ENCODE results near the gene DTD1. TPM values are rescaled to one million over a fixed set of nuclear protein-coding genes. Genes with fewer than 3 reads are reported as not detected.

Gene DTD1
- total RNA-seq, 1 experiment from 2014 or later: 109 TPM

GRCh38 chr20:18728870-18729224, 141.0 kb downstream of the DTD1 start:
- H3K27me3 Mint-ChIP-seq (ENCODE audit: insufficient read depth, unreplicated experiment): no peaks in the 10 kb centered on the region
- intact Hi-C loops (cut with micrococcal nuclease; ENCODE audit: unreplicated experiment): no loop called here
- Histone ChIP-seq H3K36me3 (ENCODE audit: control insufficient read depth, insufficient read depth, low read length) (no peaks in the 10 kb centered on the region), H3K4me1 (no peaks in the 10 kb centered on the region), H3K27me3 (replicated peaks; ENCODE audit: control insufficient read depth, insufficient read depth, low read length) (no peaks in the 10 kb centered on the region), H3K9me3 (no peaks in the 10 kb centered on the region), H3K4me3 (ENCODE audit: low read depth, low read length) (no peak overlapping the region)
- H3K9me3 Mint-ChIP-seq (ENCODE audit: unreplicated experiment): no peaks in the 10 kb centered on the region
- no peak for DNase-seq
- peaks cover 6% of the 10 kb centered on the region for H3K36me3 Mint-ChIP-seq (ENCODE audit: insufficient read depth, unreplicated experiment)
- no TSS peak for BruUV-seq (replicated peaks)
- no peak for TF ChIP-seq CTCF (IDR thresholded peaks at IDR 0.05; ENCODE audit: insufficient read depth in 1 of 2, low read depth in 1 of 2, low read length in 1 of 2, severe bottlenecking in 1 of 2, unreplicated experiment in 1 of 2)
- CTCF ChIA-PET: interaction anchor here (1.1 kb wide), 1 partner anchor 97 kb away, joined by 3 read pairs; no protein-coding TSS in a partner anchor
- POLR2A ChIA-PET: no interaction called here
- no peak overlapping the region for H3K4me3 Mint-ChIP-seq (ENCODE audit: unreplicated experiment)
- H3K4me1 Mint-ChIP-seq (ENCODE audit: low read depth, unreplicated experiment): no peaks in the 10 kb centered on the region
- H3K27ac Mint-ChIP-seq (ENCODE audit: unreplicated experiment): no peak overlapping the region

DNA sequence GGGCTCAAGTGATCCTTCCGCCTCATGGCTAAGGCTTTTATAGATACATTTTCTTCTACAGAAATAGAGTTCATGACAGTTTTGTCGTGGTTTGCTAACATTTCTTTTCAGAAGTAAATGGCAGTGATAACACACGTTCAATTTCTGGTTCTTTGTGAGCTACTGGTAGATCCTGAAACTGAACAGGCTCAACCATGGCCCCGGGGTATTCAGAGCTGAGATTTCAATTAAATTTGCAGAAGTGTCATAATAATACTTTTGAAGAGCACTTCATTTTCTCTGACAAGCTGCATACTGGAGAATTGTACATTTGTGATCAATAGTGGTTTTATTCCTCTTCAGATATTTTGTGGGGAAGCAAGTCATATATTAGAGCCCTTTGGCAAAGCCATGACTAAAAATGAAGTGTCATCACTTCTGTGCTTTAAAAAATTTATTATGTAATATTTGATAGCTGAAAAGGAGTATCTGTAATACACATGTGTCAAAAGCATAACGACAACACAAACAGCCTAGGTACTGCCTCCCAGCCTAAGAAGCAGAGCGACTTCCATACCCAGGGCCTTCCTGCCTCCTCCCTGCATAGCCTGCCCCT, 141.5 kb downstream of the DTD1 start:
- Mint-ChIP-seq H3K4me1 (ENCODE audit: low read depth, unreplicated experiment) (no peaks in the 10 kb centered on the region), H3K4me3 (ENCODE audit: unreplicated experiment) (no peak overlapping the region), H3K36me3 (ENCODE audit: insufficient read depth, unreplicated experiment) (peaks cover 6% of the 10 kb centered on the region), H3K27ac (ENCODE audit: unreplicated experiment) (no peak overlapping the region), H3K27me3 (ENCODE audit: insufficient read depth, unreplicated experiment) (no peaks in the 10 kb centered on the region), H3K9me3 (ENCODE audit: unreplicated experiment) (no peaks in the 10 kb centered on the region)
- H3K27me3 ChIP-seq (replicated peaks; ENCODE audit: control insufficient read depth, insufficient read depth, low read length): no peaks in the 10 kb centered on the region
- no peaks in the 10 kb centered on the region for H3K36me3 ChIP-seq (ENCODE audit: control insufficient read depth, insufficient read depth, low read length)
- ChIA-PET POLR2A (no interaction called here), CTCF (interaction anchor here (1.1 kb wide), 1 partner anchor 97 kb away, joined by 3 read pairs; no protein-coding TSS in a partner anchor)
- TF ChIP-seq CTCF (IDR thresholded peaks at IDR 0.05; ENCODE audit: insufficient read depth in 1 of 2, low read depth in 1 of 2, low read length in 1 of 2, severe bottlenecking in 1 of 2, unreplicated experiment in 1 of 2): no peak
- no peak for DNase-seq
- no peak overlapping the region for H3K4me3 ChIP-seq (ENCODE audit: low read depth, low read length)
- no peaks in the 10 kb centered on the region for H3K9me3 ChIP-seq
- intact Hi-C loops (cut with micrococcal nuclease; ENCODE audit: unreplicated experiment): no loop called here
- BruUV-seq (replicated peaks): no TSS peak
- no peaks in the 10 kb centered on the region for H3K4me1 ChIP-seq

DNA sequence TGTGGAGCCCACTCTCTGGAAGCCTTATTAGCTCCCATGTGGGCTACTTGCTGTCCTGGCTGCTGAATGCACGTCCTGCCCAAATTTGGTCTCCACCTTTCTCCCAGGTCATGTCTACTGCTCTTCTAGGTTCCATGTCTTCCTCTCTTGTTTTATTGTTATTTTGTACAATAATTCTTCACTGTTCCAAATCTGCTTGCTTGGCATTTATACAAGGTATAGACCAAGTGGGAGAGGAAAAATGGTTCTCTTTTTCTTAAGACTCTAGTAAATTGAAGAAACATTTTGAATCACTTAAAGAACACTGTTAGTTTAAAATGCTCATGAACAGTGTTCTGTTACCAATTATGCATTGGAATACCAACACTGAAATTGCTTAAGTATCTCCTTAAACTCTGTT, 144.1 kb downstream of the DTD1 start:
- Mint-ChIP-seq H3K9me3 (ENCODE audit: unreplicated experiment) (no peaks in the 10 kb centered on the region), H3K27me3 (ENCODE audit: insufficient read depth, unreplicated experiment) (no peaks in the 10 kb centered on the region), H3K36me3 (ENCODE audit: insufficient read depth, unreplicated experiment) (peaks cover 6% of the 10 kb centered on the region), H3K27ac (ENCODE audit: unreplicated experiment) (no peak overlapping the region), H3K4me3 (ENCODE audit: unreplicated experiment) (no peak overlapping the region), H3K4me1 (ENCODE audit: low read depth, unreplicated experiment) (no peaks in the 10 kb centered on the region)
- no peaks in the 10 kb centered on the region for H3K4me1 ChIP-seq
- H3K4me3 ChIP-seq (ENCODE audit: low read depth, low read length): no peak overlapping the region
- CTCF ChIA-PET: no interaction called here
- no peaks in the 10 kb centered on the region for H3K27me3 ChIP-seq (replicated peaks; ENCODE audit: control insufficient read depth, insufficient read depth, low read length)
- no peak for DNase-seq
- intact Hi-C loops (cut with micrococcal nuclease; ENCODE audit: unreplicated experiment): no loop called here
- POLR2A ChIA-PET: no interaction called here
- H3K36me3 ChIP-seq (ENCODE audit: control insufficient read depth, insufficient read depth, low read length): no peaks in the 10 kb centered on the region
- BruUV-seq (replicated peaks): no TSS peak
- H3K9me3 ChIP-seq: no peaks in the 10 kb centered on the region
- TF ChIP-seq CTCF (IDR thresholded peaks at IDR 0.05; ENCODE audit: insufficient read depth in 1 of 2, low read depth in 1 of 2, low read length in 1 of 2, severe bottlenecking in 1 of 2, unreplicated experiment in 1 of 2): no peak

Measured in Caco-2 (cell line).